ENCODE results near the gene PELI1. TPM values are rescaled to one million over a fixed set of nuclear protein-coding genes. Genes with fewer than 3 reads are reported as not detected.

Gene PELI1
- total and polyA plus RNA-seq, 2 experiments from 2014 or later, result 30.5 to 62.9 TPM

GRCh38 chr2:64168201-64168600 lies 24.0 kb upstream of the PELI1 start:
- H3K4me2 ChIP-seq, result no peak overlapping the region
- H3K4me1 ChIP-seq (ENCODE audit: insufficient read depth), result no peaks in the 10 kb centered on the region
- no peak overlapping the region for H2AFZ ChIP-seq
- H3K79me2 ChIP-seq, result no peaks in the 10 kb centered on the region
- TF ChIP-seq EZH2 (IDR thresholded peaks at IDR 0.05; ENCODE audit: borderline replicate concordance) (no peak), EZH2phosphoT487 (IDR thresholded peaks at IDR 0.05; ENCODE audit: low read depth, severe bottlenecking, unreplicated experiment) (no peak), CTCF (IDR thresholded peaks at IDR 0.05; ENCODE audit: poor library complexity) (no peak)
- H3K27ac ChIP-seq, result no peak overlapping the region
- H3K9me3 ChIP-seq (ENCODE audit: low read depth), result no peaks in the 10 kb centered on the region
- no peaks in the 10 kb centered on the region for H3K9me2 ChIP-seq (replicated peaks; ENCODE audit: insufficient read depth)
- no peaks in the 10 kb centered on the region for H3K27me3 ChIP-seq
- no peak for DNase-seq (ENCODE audit: low spot score)
- H4K20me1 ChIP-seq (ENCODE audit: insufficient read depth, poor library complexity, severe bottlenecking), result no peaks in the 10 kb centered on the region
- H3K4me3 ChIP-seq, result no peak overlapping the region
- H3K36me3 ChIP-seq (replicated peaks; ENCODE audit: insufficient read depth, low read depth), result no peaks in the 10 kb centered on the region

- Histone ChIP-seq H3K9me3 (ENCODE audit: low read depth) (no peaks in the 10 kb centered on the region), H3K4me3 (no peak overlapping the region), H3K4me2 (no peak overlapping the region), H3K4me1 (ENCODE audit: insufficient read depth) (no peaks in the 10 kb centered on the region), H3K36me3 (replicated peaks; ENCODE audit: insufficient read depth, low read depth) (no peaks in the 10 kb centered on the region), H4K20me1 (ENCODE audit: insufficient read depth, poor library complexity, severe bottlenecking) (no peaks in the 10 kb centered on the region), H3K79me2 (no peaks in the 10 kb centered on the region), H3K27ac (no peak overlapping the region), H3K27me3 (no peaks in the 10 kb centered on the region), H2AFZ (no peak overlapping the region), H3K9me2 (replicated peaks; ENCODE audit: insufficient read depth) (no peaks in the 10 kb centered on the region)
- WGBS (ENCODE audit: low lambda C conversion rate, missing lambda C conversion rate), result 87% methylated on average over 4 of the region's 4 CpGs
- DNase-seq (ENCODE audit: low spot score), result no peak
- TF ChIP-seq CTCF (IDR thresholded peaks at IDR 0.05; ENCODE audit: poor library complexity), result no peak
- TF ChIP-seq EZH2 (IDR thresholded peaks at IDR 0.05; ENCODE audit: borderline replicate concordance), result no peak
Observed at GRCh38 chr2:64166637-64167420, 22.6 kb upstream of the PELI1 start.

- H3K4me3 ChIP-seq, result no peak overlapping the region
- no peaks in the 10 kb centered on the region for H3K9me2 ChIP-seq (replicated peaks; ENCODE audit: insufficient read depth)
- no peaks in the 10 kb centered on the region for H3K27me3 ChIP-seq
- H3K79me2 ChIP-seq, result no peaks in the 10 kb centered on the region
- no peaks in the 10 kb centered on the region for H3K36me3 ChIP-seq (replicated peaks; ENCODE audit: insufficient read depth, low read depth)
- no peaks in the 10 kb centered on the region for H4K20me1 ChIP-seq (ENCODE audit: insufficient read depth, poor library complexity, severe bottlenecking)
- WGBS (ENCODE audit: low lambda C conversion rate, missing lambda C conversion rate), result 83% methylated on average over 2 of the region's 2 CpGs
- H3K4me2 ChIP-seq, result no peak overlapping the region
- no peaks in the 10 kb centered on the region for H3K4me1 ChIP-seq (ENCODE audit: insufficient read depth)
- DNase-seq (ENCODE audit: low spot score), result no peak
- TF ChIP-seq CTCF (IDR thresholded peaks at IDR 0.05; ENCODE audit: poor library complexity) (no peak), EZH2phosphoT487 (IDR thresholded peaks at IDR 0.05; ENCODE audit: low read depth, severe bottlenecking, unreplicated experiment) (no peak)
- H3K9me3 ChIP-seq (ENCODE audit: low read depth), result no peaks in the 10 kb centered on the region
- H3K27ac ChIP-seq, result no peak overlapping the region
- H2AFZ ChIP-seq, result no peak overlapping the region
Observed at GRCh38 chr2:64166212-64166611, 22.0 kb upstream of the PELI1 start.

All from hepatocyte (in vitro differentiated cells).